Astrocyte of the cerebellum (primary cell): Measurements from ENCODE around the gene KANSL2.
"Not testable (repeated sequence)": the region's sequence is repeated elsewhere in the genome, so short reads cannot be mapped to it uniquely, and the experiment has no call there.

Experiments used
- DNase-seq: peaks from one replicate; pipeline ENCODE4 v3.0.0-alpha.2; 2011; ENCODE audit warnings: low read depth
- H3K4me3 ChIP-seq: 2 replicates; pipeline ENCODE4 v1.5.1; 2011; ENCODE audit warnings: mild to moderate bottlenecking, low read depth, low read length, moderate library complexity
- in situ Hi-C: cut with HindIII; loops from 2 replicates; pipeline ENCODE4 v1.10.0; 2017; ENCODE audit warnings: low sequenced_read_pairs
- TF ChIP-seq, protein P1 (sequence below): IDR thresholded peaks from 2 replicates; pipeline ENCODE4 v1.5.1; 2012; ENCODE audit warnings: low read length, low read depth, moderate library complexity, mild to moderate bottlenecking; ENCODE audit errors: missing control alignments

KANSL2 gene

DNA sequence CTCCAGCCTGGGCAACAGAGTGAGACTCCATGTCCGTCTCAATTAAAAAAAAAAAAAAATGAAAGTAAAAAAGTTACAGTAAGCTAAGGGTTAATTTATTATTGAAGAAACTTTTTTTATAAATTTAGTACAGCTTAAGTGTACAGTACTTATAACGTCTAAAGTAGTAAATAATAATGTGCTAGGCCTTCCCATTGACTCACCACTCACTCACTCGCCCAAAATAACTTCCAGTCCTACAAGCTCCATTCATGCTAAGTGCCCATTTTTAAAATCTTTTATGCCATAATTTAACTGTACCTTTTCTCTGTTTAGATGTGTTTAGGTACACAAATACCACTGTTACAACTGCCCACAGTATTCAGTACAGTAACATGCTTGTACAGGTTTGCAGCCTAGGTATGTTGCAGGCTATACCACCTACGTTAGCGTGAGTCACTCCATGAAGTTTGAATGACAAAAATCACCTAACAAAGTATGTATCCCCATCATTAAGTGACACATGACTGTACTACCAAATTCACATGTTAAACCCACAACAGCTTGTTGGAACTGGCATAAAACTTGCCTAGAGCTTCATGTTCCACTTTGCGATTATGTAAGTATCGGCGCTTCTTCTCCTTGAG lies 10.7 kb downstream of the KANSL2 start:
- DNase-seq = no peak

GRCh38 chr12:48668996-48669395 lies 13.0 kb downstream of the KANSL2 start:
- H3K4me3 ChIP-seq = no peak overlapping the region
- TF ChIP-seq, protein P1, sequence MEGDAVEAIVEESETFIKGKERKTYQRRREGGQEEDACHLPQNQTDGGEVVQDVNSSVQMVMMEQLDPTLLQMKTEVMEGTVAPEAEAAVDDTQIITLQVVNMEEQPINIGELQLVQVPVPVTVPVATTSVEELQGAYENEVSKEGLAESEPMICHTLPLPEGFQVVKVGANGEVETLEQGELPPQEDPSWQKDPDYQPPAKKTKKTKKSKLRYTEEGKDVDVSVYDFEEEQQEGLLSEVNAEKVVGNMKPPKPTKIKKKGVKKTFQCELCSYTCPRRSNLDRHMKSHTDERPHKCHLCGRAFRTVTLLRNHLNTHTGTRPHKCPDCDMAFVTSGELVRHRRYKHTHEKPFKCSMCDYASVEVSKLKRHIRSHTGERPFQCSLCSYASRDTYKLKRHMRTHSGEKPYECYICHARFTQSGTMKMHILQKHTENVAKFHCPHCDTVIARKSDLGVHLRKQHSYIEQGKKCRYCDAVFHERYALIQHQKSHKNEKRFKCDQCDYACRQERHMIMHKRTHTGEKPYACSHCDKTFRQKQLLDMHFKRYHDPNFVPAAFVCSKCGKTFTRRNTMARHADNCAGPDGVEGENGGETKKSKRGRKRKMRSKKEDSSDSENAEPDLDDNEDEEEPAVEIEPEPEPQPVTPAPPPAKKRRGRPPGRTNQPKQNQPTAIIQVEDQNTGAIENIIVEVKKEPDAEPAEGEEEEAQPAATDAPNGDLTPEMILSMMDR = no peak
- no peak for DNase-seq
- in situ Hi-C loops = no loop called here

More for the DNA sequence above, 10.7 kb downstream of the KANSL2 start:
- no peak overlapping the region for H3K4me3 ChIP-seq
- in situ Hi-C loops = no loop called here
- TF ChIP-seq, protein P1 = no peak

- TF ChIP-seq, protein P1 = no peak
- no peak overlapping the region for H3K4me3 ChIP-seq
- DNase-seq = no peak
- in situ Hi-C loops = no loop called here
Observed at GRCh38 chr12:48659863-48660262, 22.2 kb downstream of the KANSL2 start.

DNA sequence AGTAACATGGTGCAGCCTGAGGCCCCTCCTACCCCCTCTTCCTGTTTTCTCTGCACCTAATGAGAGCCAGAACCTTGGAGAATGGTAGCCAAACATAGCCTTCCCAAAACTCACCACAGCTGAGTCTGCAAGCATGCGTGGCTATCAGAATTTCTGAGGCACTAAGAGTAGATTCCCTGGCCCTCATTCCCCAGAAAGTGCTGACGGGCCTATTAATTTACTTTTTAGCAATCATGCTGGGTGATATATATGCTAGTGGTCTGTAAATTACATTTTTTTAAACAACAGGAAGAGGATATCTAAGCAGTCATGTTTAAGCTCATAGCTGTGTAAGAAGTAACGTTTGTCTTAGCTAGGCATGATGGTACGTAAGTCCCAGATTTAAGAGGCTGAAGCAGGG lies 30.4 kb downstream of the KANSL2 start:
- DNase-seq = no peak
- TF ChIP-seq, protein P1 = no peak
- in situ Hi-C loops = no loop called here
- no peak overlapping the region for H3K4me3 ChIP-seq

DNA sequence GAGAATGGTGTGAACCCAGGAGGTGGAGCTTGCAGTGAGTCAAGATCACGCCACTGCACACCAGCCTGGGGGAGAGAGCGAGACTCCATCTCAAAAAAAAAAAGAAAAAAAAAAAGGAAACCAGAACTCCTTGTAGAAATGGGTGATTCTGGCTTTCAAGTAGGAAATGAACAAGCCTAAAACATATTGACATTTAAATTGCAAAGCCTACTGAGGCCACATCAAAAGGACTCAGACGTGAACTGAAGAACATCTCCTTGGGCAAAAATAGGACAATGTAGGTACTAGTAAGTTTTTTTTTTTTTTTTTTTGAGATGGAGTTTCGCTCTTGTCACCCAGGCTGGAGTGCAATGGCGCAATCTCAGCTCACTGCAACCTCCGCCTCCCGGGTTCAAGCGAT lies 36.7 kb downstream of the KANSL2 start:
- DNase-seq, H3K4me3 ChIP-seq, in situ Hi-C loops: not testable (repeated sequence)

DNA sequence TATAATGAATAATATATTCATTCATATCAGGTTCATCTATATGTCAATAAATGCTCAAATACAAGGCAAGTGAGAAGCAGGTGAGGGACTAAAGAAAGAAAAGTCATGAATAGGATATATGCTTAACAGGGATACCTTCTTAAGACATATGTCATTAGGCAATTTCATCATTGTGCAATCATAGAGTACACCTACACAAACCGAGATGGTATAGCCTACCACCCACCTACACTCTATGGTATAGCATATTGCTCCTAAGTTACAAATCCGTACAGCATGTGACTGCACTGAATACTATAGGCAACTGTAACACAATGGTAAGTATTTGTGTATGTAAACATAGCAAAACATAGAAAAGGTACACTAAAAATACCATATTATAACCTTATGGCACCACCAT lies 39.0 kb downstream of the KANSL2 start:
- DNase-seq = no peak
- TF ChIP-seq, protein P1 = no peak
- no peak overlapping the region for H3K4me3 ChIP-seq
- in situ Hi-C loops = no loop called here

DNA sequence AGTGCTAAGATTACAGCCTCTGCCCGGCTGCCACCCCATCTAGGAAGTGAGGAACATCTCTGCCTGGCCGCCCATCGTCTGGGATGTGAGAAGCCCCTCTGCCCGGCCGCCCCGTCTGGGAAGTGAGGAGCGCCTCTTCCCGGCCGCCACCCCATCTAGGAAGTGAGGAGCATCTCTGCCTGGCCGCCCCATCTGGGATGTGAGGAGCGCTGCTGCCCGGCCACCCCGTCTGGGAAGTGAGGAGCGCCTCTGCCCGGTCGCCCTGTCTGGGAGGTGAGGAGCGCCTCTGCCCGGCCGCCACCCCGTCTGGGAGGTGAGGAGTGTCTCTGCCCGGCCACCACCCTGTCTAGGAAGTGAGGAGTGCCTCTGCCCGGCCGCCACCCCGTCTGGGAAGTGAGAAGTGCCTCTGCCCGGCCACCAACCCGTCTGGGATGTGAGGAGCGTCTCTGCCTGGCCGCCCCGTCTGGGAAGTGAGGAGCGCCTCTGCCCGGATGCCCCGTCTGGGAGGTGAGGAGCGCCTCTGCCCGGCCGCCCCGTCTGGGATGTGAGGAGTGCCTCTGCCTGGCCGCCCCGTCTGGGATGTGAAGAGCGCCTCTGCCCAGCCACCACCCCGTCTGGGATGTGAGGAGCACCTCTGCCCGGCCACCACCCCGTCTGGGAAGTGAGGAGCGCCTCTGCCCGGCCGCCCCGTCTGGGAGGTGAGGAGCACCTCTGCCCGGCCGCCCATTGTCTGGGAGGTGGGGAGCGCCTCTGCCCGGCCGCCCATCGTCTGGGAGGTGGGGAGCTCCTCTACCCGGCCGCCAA lies 40.1 kb downstream of the KANSL2 start:
- in situ Hi-C loops, H3K4me3 ChIP-seq, DNase-seq: not testable (repeated sequence)
